Liver (tissue), 3 donors: Measurements from ENCODE around the gene TNFRSF11A.

ENCODE experiments used
- CTCF ChIP-seq: fragments of 150-350 bp; IDR thresholded peaks from 2 replicates; pipeline ENCODE4 v1.5.1; 2017; ENCODE audit warnings: improper control_type of control experiment, low read depth, low read length; ENCODE audit not compliant: missing input control
- GABPA ChIP-seq, 2 donors: IDR thresholded peaks in 1 of 2; conservative IDR thresholded peaks in 1 of 2; 2 replicates each; pipeline ENCODE4 v1.6.1; 2016; ENCODE audit warnings: antibody characterized with exemption in 2 of 2, mild to moderate bottlenecking in 1 of 2, moderate library complexity in 1 of 2
- donor health status: healthy.
- donor health status: healthy.

- TF ChIP-seq CTCF (no peak), GABPA (IDR thresholded peaks at IDR 0.05 in 1 of 2, conservative IDR thresholded peaks at IDR 0.05 in 1 of 2) (no peak)
Observed at GRCh38 chr18:62389761-62390481, 64.8 kb downstream of the TNFRSF11A start.
